ENCODE data around the gene FHAD1. TPM values are rescaled to one million over a fixed set of nuclear protein-coding genes. Genes with fewer than 3 reads are reported as not detected.

Gene FHAD1
- total and polyA plus RNA-seq, 9 of the 15 experiments (the other 6 are each of a cell fraction or from before 2014, with no cell fraction given), result 0.32 to 2.1 (median 1.5) TPM; not detected in 1

- TF ChIP-seq, protein P1, sequence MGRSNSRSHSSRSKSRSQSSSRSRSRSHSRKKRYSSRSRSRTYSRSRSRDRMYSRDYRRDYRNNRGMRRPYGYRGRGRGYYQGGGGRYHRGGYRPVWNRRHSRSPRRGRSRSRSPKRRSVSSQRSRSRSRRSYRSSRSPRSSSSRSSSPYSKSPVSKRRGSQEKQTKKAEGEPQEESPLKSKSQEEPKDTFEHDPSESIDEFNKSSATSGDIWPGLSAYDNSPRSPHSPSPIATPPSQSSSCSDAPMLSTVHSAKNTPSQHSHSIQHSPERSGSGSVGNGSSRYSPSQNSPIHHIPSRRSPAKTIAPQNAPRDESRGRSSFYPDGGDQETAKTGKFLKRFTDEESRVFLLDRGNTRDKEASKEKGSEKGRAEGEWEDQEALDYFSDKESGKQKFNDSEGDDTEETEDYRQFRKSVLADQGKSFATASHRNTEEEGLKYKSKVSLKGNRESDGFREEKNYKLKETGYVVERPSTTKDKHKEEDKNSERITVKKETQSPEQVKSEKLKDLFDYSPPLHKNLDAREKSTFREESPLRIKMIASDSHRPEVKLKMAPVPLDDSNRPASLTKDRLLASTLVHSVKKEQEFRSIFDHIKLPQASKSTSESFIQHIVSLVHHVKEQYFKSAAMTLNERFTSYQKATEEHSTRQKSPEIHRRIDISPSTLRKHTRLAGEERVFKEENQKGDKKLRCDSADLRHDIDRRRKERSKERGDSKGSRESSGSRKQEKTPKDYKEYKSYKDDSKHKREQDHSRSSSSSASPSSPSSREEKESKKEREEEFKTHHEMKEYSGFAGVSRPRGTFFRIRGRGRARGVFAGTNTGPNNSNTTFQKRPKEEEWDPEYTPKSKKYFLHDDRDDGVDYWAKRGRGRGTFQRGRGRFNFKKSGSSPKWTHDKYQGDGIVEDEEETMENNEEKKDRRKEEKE (IDR thresholded peaks at IDR 0.05; ENCODE audit: borderline replicate concordance in 1 of 2, control insufficient read depth in 1 of 2, low read depth in 2 of 2, low read length in 1 of 2), result no peak
- TF ChIP-seq, protein P2, sequence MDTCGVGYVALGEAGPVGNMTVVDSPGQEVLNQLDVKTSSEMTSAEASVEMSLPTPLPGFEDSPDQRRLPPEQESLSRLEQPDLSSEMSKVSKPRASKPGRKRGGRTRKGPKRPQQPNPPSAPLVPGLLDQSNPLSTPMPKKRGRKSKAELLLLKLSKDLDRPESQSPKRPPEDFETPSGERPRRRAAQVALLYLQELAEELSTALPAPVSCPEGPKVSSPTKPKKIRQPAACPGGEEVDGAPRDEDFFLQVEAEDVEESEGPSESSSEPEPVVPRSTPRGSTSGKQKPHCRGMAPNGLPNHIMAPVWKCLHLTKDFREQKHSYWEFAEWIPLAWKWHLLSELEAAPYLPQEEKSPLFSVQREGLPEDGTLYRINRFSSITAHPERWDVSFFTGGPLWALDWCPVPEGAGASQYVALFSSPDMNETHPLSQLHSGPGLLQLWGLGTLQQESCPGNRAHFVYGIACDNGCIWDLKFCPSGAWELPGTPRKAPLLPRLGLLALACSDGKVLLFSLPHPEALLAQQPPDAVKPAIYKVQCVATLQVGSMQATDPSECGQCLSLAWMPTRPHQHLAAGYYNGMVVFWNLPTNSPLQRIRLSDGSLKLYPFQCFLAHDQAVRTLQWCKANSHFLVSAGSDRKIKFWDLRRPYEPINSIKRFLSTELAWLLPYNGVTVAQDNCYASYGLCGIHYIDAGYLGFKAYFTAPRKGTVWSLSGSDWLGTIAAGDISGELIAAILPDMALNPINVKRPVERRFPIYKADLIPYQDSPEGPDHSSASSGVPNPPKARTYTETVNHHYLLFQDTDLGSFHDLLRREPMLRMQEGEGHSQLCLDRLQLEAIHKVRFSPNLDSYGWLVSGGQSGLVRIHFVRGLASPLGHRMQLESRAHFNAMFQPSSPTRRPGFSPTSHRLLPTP (IDR thresholded peaks at IDR 0.05; ENCODE audit: borderline replicate concordance, extremely low read depth, insufficient read length), result no peak
- TF ChIP-seq DACH1 (IDR thresholded peaks at IDR 0.05; ENCODE audit: partially characterized antibody), result no peak
- TF ChIP-seq, protein P3, sequence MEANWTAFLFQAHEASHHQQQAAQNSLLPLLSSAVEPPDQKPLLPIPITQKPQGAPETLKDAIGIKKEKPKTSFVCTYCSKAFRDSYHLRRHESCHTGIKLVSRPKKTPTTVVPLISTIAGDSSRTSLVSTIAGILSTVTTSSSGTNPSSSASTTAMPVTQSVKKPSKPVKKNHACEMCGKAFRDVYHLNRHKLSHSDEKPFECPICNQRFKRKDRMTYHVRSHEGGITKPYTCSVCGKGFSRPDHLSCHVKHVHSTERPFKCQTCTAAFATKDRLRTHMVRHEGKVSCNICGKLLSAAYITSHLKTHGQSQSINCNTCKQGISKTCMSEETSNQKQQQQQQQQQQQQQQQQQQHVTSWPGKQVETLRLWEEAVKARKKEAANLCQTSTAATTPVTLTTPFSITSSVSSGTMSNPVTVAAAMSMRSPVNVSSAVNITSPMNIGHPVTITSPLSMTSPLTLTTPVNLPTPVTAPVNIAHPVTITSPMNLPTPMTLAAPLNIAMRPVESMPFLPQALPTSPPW (CRISPR knock-in tag; IDR thresholded peaks at IDR 0.05), result peak; percentile 97
- TF ChIP-seq POLR3A (IDR thresholded peaks at IDR 0.05; ENCODE audit: borderline replicate concordance, extremely low read depth, insufficient read depth, insufficient read length), result no peak
- TF ChIP-seq RAD21 (CRISPR knock-in tag; conservative IDR thresholded peaks at IDR 0.05 in 1 of 2, IDR thresholded peaks at IDR 0.05 in 1 of 2), result no peak
- no peak for TF ChIP-seq SMAD2 (IDR thresholded peaks at IDR 0.05; ENCODE audit: low read depth, low read length)
- no peak for TF ChIP-seq GTF2F1 (IDR thresholded peaks at IDR 0.05; ENCODE audit: low read depth, low read length)
- no peak for TF ChIP-seq NCOA6 (IDR thresholded peaks at IDR 0.05)
- TF ChIP-seq CREM (IDR thresholded peaks at IDR 0.05; ENCODE audit: low read depth), result peak; percentile 87
- TF ChIP-seq ZBTB43 (CRISPR knock-in tag; IDR thresholded peaks at IDR 0.05), result no peak
- TF ChIP-seq E2F8 (IDR thresholded peaks at IDR 0.05; ENCODE audit: low read depth, partially characterized antibody), result no peak
- TF ChIP-seq SMC3 (conservative IDR thresholded peaks at IDR 0.05; ENCODE audit: insufficient read depth, low read depth, low read length), result no peak
- 0 out of 2 replicates have a peak, but pooled peaks have one; percentile 52 for TF ChIP-seq ZNF24 (IDR thresholded peaks at IDR 0.05)
These were observed 162.6 kb downstream of the FHAD1 start, which contains the start of gene EFHD2 (continued) for GRCh38 chr1:15409388-15410222.

Data from K562 (cell line).